Activated CD4-positive, alpha-beta T cell treated with anti-CD3 and anti-CD28 coated beads, Interleukin-2, amount 50 U/mL, for 4 hours (primary cell): ENCODE measurements around the gene RBM6.
"Not testable (repeated sequence)": the region's sequence is repeated elsewhere in the genome, so short reads cannot be mapped to it uniquely, and the experiment has no call there.

ENCODE experiments used
- DNase-seq, 2 experiments: peaks; one replicate each; pipeline ENCODE4 v3.0.0-alpha.2; 2020

RBM6 gene

GRCh38 chr3:49939858-49940666 is at the start of gene RBM6:
RBM6 (plus strand) TSS chr3:49940150; CDS start chr3:49962642, 22,492 bp downstream.
- peak; percentile 92 for DNase-seq

- no peak for DNase-seq
Observed at GRCh38 chr3:49895791-49896190, 44.2 kb upstream of the RBM6 start.

- DNase-seq, result no peak
Observed at GRCh38 chr3:49896345-49896744, 43.6 kb upstream of the RBM6 start.

- no peak for DNase-seq
Observed at GRCh38 chr3:49898991-49899390, 41.0 kb upstream of the RBM6 start.

GRCh38 chr3:49899815-49900214 is 40.1 kb upstream of the RBM6 start:
- no peak for DNase-seq

- no peak for DNase-seq
Observed at GRCh38 chr3:49900491-49901153, 39.3 kb upstream of the RBM6 start.

GRCh38 chr3:49901366-49902339 is 38.3 kb upstream of the RBM6 start:
- no peak for DNase-seq

- DNase-seq, result no peak
Observed at GRCh38 chr3:49902511-49903345, 37.2 kb upstream of the RBM6 start.

GRCh38 chr3:49903451-49904424 is 36.2 kb upstream of the RBM6 start, which contains the start of gene MST1R:
MST1R (minus strand) TSS chr3:49903873; CDS start chr3:49903609, 264 bp downstream.
- DNase-seq, result peak; percentile 70 to 73

GRCh38 chr3:49904448-49904847 is 35.5 kb upstream of the RBM6 start:
- DNase-seq, result not testable (repeated sequence)

- DNase-seq, result peak; percentile 37 to 39
Observed at GRCh38 chr3:49906073-49906743, 33.7 kb upstream of the RBM6 start.

- no peak for DNase-seq
Observed at GRCh38 chr3:49908373-49909199, 31.4 kb upstream of the RBM6 start.

- DNase-seq, result no peak
Observed at GRCh38 chr3:49910409-49911123, 29.4 kb upstream of the RBM6 start.

- no peak for DNase-seq
Observed at GRCh38 chr3:49911124-49911420, 28.9 kb upstream of the RBM6 start.

GRCh38 chr3:49911611-49912010 is 28.3 kb upstream of the RBM6 start:
- DNase-seq, result no peak

GRCh38 chr3:49912881-49913281 is 27.1 kb upstream of the RBM6 start:
- no peak for DNase-seq

- no peak for DNase-seq
Observed at GRCh38 chr3:49914906-49915305, 25.0 kb upstream of the RBM6 start.

GRCh38 chr3:49916686-49917085 is 23.3 kb upstream of the RBM6 start:
- no peak for DNase-seq
